ENCODE measurements around the gene CHD3.

CHD3 gene

DNA sequence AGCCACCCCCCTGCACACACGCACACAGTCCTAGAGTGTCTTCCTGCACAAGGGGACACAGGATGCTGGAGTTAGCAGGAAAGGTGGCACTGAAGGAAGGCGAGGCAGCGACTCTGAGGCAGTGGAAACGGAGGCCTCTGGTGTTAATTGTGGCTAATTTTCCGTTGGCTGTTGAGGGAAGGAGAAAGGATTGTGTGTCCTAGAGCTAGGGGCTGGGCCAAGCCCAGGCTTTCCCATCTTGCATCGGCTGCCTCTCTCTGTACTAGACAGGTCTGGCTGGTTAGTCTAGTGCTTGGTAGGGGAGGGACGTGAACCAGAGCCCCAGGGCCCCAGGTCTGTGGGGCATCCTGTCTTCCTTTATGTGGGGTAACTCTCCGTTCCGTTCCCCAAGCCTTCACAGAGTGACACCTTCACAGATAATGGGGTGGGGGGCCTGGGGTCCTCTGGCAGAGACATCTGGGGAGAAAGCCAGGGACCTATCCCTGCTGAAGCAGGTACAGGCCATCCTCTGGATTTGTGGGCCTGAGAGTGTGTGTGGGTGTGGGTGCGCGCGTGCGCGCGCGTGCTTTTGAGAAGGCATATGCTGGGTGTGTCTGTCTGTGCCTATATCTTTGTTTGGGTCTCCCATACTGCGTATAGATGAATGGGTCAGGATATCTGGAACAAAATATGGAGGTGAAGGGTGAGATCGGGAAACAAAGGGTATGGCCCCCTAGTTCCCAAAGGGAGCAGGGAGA lies at the start of gene CHD3:
Gene CHD3 (plus strand): TSS at position 606 of the 737 bp plus-strand sequence. CDS start 212 bp downstream, outside the sequence.
- no peak for DNase-seq

DNA sequence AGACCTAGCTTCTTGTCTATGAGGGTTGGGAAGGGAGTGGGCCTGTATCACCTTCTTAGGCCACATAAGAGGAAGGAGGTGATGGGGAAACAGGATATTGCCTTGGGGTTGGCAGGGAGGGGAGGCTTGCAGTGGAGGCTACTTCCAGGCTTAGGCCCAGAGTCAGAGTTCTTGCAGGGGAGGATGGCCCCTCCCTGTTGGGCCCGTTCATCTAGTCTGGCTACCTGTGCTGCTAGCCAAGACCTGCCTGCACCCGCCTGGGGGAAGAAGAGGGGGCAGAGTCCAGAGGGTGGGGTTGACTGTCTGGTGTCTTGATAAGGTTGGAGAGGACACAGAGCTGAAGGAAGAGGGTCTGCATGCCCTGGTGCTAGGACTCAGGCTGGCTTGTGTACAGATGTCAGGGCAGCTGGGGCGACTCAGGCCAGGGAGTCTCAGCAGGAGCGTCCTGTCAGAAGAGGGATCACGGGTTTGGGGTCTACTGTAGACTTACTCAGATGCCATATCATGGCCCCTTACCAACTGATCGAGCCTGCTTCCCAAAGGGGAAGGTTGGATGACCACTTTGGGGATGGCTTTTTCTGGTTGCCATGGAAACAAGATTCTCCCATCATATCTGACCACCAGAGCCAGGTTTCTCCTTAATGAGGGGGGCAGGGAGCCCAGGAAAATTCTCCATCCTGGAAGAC lies 49.3 kb upstream of the CHD3 start:
- no peak for DNase-seq

DNA sequence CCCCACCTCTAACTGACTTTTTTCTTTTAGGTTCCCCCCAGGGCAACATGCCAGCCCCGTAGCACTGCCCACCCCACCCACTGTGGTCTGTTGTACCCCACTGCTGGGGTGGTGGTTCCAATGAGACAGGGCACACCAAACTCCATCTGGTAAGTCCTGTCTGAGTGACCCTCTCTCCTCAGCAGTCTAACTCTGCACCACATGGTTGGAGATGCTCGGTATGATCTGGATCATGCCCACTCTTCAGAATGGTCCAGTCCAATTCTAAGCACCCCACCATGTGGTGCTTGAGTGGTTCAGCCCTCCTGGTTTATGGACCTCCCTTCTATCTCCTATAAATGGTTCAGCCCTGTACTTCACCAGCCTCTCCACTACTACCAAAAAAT lies 48.7 kb upstream of the CHD3 start:
- DNase-seq: peak; percentile 37

DNA sequence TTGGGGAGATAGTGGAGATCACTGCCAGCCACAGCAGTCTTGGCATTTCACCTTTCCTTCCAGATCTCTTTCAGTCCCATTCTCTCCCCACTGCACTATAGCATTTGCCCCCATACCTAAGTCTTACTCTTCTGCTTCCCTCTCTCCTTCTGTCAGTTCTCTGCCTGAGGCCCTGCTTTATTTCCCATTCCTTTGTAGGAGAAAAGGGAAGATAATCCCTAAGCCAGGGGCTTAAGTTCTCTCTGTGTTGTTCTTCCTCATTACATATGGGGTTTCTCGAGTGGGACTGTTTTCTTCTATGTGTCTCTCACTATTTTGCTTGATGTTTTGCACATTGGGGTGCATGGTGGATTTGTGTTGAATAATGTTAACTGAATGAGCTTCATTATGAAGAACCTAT lies 48.1 kb upstream of the CHD3 start:
- no peak for DNase-seq

DNA sequence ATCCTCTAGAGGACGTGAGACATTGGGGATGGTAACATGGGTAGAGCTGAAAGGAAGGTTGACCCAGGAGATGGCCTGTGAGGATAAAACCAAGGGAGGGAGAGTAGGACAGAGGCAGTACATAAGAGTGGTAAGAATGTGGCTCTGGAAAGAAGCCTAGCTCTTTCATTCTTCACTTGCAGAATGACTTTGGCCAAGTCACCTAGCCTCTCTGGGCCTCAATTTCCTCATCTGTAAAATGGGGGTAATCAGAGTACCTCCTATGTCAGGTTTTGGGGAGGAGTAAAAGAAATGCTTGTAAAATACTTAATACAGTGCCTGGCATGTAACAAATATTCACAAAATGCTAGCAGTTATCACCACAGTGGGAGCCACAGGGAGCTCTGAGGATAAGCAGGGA lies 47.7 kb upstream of the CHD3 start:
- DNase-seq: no peak

DNA sequence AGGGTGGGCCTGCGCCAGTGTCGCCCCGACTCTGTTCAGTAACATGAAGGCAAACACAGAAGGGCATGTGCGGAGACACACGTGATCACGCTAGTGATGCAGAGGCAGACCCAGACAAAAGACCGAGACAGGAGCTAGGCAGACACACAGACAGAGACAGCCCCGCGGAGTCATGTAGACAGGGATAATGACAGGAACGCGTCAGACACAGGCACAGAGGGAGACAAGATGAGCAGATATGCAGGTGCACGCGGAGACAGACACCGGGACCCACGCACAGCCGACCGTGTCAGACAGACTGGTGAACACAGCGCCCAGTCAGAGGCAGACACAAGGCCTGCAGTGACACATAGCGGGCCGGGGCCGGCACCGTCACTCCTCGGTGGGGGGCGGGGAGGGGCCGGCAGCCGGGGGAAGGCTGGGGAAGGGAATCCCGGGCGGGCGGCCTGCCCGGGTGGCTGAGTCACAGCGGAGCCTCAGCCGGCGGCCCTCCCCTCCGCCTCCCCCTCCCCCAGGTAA lies 47.1 kb upstream of the CHD3 start:
- peak; percentile 92 for DNase-seq

DNA sequence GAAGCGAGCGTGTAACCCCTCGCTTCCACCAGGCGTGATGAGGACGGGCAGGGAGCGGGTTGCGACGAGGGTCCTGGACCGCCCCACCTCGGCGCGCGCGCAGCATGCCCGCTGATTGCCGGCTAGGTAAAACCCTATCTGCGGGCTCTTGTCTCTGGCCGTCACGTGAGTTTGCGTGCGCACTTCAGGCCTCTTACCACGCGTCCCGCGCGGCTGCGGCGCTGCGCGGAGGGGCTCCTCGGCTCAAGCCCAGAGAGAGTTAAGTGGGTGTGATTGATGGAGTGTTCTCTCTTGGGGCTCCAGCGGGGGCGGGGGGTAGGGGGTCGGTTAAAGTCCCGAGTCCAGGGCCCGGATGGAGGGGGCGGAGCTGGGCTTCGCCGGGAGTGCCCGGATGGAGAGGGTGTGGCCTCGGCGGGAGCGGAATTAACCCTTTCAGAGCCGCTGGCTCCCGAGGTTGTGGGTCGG lies 46.6 kb upstream of the CHD3 start:
- DNase-seq: peak; percentile 88

DNA sequence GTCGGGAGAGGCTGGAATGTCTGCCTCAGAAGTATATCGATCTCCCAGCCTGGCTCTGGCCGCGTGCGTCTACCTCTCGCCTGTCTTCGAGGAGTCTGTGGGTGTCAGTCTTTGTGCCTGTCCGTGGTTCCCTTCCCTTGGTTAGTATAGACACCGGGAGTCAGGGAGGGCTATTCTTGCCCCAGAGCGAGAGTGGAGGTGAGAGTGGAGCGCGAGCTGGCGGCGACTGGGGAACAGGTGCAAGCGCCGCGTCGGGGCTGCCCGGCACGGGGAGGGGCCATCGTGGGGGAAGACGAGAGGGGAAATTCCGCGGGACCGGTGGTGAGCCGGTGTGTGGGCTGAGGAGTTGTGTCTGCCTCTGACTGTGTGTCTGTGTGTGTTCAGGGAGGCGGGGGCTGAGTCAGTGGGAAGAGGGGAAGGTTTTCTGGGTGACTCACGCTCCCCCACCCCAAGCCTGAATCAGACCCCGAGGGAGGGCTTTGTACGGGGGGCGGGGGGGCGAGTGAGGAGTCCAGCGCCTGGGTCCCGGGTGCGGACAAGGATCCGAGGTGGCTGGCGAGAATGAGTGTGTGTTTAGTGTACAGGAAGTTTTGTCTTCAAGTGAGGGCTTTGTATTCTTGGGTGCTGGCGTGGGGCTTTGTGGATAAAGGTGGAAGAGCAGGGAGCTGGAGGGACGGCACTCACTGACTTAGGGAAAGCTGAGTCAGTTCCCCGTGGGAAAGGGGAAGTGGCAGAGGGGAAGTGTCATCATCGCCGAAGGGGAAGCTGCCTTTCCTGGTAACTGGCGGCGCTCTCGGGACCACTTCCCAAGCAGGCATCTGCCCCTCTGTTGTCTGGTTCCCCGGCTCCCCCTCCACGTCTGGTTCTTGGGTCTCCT lies 46.0 kb upstream of the CHD3 start:
- DNase-seq: peak; percentile 94

DNA sequence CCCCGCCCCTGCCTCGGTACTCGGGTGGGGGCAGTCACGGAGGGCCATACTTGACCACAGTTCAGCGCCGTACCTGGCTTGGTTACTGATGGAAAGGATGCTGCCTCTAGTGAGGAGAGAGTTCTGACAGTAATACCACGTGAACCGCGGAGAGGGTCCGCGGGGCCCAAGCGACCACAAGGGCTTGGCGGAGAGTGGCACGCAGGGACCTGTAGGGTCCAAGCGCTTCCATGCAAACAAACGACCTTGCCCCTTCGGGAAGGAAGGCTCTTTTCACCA lies 45.4 kb upstream of the CHD3 start:
- no peak for DNase-seq

DNA sequence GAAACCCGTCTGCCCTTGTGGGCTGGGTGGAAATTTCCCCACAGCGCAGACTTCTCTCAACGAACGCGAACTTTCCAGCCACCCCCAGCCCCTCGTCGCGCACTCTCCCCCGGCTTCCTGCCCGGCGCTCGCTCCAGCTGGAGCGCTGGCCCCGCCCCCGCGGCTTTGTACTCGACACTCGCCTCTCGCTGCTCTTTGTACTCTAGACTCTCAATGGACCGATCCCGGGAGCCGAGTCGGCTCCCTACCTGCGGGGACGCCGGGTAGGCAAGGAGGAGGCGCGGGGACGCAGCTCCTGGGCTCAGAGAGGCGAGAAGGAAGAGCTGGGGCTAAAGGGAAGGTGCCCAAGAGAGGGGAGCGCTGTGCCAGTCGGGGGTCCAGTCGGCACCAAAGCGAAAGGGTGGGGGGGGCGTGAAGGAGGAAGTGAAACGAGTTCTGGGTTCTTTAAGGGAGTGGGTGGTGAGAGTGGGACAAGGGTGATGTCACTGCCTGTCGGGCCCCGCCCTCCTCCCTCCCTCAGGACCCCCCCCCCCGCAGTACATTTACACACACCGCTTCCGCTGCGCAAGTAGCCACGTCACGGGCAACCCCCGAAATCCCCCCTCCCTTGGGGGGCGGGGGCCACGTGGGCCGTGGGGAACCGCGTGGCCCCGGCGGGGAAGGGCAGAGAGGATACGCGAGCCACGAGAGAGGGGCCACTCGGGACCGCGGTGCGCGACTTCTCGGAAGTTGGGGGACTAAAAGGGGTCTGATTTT lies 44.9 kb upstream of the CHD3 start:
- peak; percentile 85 for DNase-seq

DNA sequence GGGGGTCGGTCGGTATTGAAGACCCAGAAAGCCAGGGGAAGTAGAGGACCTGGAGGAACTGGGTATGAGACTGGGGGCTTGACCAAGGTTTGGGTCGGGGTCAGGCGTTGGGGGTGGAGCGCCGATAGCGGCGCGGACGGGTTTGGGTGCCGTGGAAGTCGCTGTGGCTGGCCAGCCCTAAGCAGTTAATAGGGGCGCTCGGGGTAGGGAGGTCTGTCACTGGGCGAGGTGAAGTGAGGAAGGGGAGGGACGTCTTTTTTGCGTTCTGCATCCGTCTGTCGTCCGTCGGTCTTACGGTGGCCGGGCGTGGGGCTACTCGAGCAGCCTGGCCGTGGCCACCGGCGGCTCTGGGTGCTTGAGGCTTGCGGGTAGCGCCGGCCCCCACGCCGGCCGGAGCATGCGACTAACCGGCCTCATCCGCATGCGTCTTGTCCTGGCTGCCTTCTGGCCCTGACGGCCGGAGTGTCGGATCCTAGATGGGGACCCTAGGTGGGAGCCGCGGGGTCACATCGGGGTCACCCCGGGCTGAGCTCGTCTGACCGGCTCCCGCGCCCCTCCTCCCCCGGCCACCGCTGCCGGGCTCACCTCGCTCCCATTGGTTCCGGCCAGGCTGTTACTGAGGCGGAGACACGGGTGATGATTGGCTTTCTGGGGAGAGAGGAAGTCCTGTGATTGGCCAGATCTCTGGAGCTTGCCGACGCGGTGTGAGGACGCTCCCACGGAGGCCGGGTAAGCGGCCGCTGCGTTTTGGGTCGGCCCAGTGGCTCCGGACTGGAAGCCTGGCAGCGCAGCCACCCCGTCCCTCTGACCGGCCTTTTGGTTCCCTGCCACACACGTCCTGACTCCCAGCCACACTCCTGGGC lies 44.1 kb upstream of the CHD3 start:
- peak; percentile 96 for DNase-seq

DNA sequence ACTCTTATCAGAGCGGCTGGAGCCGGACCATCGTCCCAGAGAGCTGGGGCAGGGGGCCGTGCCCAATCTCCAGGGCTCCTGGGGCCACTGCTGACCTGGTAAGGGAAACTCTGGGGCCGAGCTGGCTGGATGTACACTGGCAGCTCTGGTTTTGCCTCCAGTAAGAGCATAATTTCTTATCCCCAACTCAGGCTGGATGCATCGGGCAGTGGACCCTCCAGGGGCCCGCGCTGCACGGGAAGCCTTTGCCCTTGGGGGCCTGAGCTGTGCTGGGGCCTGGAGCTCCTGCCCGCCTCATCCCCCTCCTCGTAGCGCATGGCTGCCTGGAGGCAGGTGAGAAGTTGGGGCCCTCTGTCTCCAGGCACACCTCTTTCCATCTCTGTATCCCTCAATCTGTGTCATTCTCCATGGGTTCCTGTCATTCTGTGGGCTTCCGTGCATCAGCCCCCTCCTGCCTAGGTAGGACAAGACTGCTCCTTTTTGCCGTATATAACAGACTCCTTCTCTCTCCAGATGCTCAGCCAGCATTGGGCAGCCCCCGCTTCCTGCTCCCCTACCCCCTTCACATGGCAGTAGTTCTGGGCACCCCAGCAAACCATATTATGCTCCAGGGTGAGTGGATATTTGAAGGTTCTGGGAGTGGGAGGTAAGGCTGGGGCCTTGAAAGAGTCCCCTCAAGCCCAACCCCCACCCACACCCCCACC lies 43.1 kb upstream of the CHD3 start:
- no peak for DNase-seq

DNA sequence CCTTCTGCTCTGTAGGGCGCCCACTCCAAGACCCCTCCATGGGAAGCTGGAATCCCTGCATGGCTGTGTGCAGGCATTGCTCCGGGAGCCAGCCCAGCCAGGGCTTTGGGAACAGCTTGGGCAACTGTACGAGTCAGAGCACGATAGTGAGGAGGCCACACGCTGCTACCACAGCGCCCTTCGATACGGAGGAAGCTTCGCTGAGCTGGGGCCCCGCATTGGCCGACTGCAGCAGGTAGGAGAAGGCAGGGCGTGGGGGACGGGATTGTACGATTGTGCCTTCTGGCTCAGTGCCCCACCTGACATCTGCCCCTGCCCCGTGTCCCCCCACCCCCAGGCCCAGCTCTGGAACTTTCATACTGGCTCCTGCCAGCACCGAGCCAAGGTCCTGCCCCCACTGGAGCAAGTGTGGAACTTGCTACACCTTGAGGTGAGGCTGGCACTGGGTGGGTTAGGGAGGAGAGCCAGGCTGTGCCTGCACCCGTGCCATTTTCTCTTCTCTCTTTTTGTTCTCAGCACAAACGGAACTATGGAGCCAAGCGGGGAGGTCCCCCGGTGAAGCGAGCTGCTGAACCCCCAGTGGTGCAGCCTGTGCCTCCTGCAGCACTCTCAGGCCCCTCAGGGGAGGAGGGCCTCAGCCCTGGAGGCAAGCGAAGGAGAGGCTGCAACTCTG lies 42.4 kb upstream of the CHD3 start:
- no peak for DNase-seq

DNA sequence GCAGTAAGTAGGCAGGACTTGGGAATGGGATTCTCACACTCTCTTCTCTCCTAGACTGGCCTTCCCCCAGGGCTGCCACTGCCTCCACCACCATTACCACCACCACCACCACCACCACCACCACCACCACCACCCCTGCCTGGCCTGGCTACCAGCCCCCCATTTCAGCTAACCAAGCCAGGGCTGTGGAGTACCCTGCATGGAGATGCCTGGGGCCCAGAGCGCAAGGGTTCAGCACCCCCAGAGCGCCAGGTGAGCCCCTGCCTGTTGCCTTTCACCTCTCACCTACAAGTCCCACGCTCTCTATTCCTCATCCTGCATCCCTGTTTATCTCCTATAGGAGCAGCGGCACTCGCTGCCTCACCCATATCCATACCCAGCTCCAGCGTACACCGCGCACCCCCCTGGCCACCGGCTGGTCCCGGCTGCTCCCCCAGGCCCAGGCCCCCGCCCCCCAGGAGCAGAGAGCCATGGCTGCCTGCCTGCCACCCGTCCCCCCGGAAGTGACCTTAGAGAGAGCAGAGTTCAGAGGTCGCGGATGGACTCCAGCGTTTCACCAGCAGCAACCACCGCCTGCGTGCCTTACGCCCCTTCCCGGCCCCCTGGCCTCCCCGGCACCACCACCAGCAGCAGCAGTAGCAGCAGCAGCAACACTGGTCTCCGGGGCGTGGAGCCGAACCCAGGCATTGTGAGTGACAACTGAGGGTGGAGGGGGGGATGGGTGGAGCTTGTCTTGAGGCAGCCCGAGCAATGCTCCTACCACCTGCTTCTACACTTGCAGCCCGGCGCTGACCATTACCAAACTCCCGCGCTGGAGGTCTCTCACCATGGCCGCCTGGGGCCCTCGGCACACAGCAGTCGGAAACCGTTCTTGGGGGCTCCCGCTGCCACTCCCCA lies 41.6 kb upstream of the CHD3 start:
- no peak for DNase-seq

DNA sequence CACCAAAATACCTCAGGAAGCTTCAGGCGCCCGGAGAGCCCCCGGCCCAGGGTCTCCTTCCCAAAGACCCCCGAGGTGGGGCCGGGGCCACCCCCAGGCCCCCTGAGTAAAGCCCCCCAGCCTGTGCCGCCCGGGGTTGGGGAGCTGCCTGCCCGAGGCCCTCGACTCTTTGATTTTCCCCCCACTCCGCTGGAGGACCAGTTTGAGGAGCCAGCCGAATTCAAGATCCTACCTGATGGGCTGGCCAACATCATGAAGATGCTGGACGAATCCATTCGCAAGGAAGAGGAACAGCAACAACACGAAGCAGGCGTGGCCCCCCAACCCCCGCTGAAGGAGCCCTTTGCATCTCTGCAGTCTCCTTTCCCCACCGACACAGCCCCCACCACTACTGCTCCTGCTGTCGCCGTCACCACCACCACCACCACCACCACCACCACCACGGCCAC lies 40.4 kb upstream of the CHD3 start:
- DNase-seq: no peak

DNA sequence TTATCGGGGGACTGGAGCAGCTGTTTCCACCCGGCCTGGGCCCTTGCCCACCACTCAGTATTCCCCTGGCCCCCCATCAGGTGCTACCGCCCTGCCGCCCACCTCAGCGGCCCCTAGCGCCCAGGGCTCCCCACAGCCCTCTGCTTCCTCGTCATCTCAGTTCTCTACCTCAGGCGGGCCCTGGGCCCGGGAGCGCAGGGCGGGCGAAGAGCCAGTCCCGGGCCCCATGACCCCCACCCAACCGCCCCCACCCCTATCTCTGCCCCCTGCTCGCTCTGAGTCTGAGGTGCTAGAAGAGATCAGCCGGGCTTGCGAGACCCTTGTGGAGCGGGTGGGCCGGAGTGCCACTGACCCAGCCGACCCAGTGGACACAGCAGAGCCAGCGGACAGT lies 39.9 kb upstream of the CHD3 start:
- DNase-seq: no peak

DNA sequence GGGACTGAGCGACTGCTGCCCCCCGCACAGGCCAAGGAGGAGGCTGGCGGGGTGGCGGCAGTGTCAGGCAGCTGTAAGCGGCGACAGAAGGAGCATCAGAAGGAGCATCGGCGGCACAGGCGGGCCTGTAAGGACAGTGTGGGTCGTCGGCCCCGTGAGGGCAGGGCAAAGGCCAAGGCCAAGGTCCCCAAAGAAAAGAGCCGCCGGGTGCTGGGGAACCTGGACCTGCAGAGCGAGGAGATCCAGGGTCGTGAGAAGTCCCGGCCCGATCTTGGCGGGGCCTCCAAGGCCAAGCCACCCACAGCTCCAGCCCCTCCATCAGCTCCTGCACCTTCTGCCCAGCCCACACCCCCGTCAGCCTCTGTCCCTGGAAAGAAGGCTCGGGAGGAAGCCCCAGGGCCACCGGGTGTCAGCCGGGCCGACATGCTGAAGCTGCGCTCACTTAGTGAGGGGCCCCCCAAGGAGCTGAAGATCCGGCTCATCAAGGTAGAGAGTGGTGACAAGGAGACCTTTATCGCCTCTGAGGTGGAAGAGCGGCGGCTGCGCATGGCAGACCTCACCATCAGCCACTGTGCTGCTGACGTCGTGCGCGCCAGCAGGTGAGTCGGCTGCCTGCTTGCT lies 39.3 kb upstream of the CHD3 start:
- DNase-seq: no peak

DNA sequence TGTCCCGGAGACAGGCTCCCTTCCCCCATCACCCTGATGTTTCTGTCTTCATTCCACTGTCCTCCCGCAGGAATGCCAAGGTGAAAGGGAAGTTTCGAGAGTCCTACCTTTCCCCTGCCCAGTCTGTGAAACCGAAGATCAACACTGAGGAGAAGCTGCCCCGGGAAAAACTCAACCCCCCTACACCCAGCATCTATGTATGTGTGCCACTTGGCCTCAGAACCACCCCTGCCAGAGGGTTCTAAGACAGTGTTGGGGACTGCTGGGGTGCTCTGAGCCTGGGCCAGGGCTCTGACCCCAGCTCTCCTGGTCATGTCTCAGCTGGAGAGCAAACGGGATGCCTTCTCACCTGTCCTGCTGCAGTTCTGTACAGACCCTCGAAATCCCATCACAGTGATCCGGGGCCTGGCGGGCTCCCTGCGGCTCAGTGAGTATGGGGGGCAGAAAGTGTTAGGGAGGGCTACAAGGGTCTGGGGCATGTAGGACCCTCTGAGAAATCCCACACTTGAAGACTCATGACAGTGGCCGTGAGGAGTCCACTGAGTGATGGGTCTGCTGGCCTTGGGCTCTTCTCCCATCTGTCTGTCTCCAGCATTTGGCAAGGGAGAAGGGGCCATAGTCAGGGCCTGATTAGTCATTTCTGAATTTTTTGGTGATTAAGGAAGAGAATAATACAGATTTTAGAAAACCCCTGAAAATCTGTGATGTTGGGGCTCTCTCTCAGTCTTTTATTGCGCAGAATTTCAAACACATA lies 38.7 kb upstream of the CHD3 start:
- DNase-seq: no peak

Data from EL (cell line).